B cell (primary cell): ENCODE measurements around the gene NEUROD4. TPM values are rescaled to one million over a fixed set of nuclear protein-coding genes. Genes with fewer than 3 reads are reported as not detected.

Experiments
- ATAC-seq: fragments of 200-7000 bp; cut with Tn5 transposase; one replicate; pipeline ENCODE4 v1.10.0; 2021; ENCODE audit warnings: low read depth, mild to moderate bottlenecking, moderate number of reproducible peaks, moderate library complexity
- CTCF ChIA-PET: fragments of 350-600 bp; sonication (Branson Sonifier 250); formaldehyde crosslinking; loops from one replicate; lab custom pipeline; 2021; ENCODE audit warnings: antibody characterized with exemption, inconsistent platforms; lab: Charles Lee
- POLR2A ChIA-PET: fragments of 350-600 bp; sonication (Branson Sonifier 250); formaldehyde crosslinking; loops from one replicate; lab custom pipeline; 2021; ENCODE audit warnings: antibody characterized with exemption; lab: Charles Lee
- DNase-seq: peaks from one replicate; pipeline ENCODE4 v3.0.0; 2013
- H2AFZ ChIP-seq: 2 replicates; pipeline ENCODE4 v1.6.1; 2012; ENCODE audit warnings: mild to moderate bottlenecking, low read depth, low read length; ENCODE audit not compliant: insufficient read depth, poor library complexity, severe bottlenecking
- H3K27ac ChIP-seq, 2 donors: 1 replicate in 1 of 2; 2 replicates in 1 of 2; pipeline ENCODE4 v1.5.1; 2012 to 2013; ENCODE audit warnings: low read length in 2 of 2, mild to moderate bottlenecking in 2 of 2, moderate library complexity in 1 of 2
- H3K27me3 ChIP-seq, 4 experiments: fragments of 200-600 bp in 1 of 4; sonication (generic) in 1 of 4; replicated peaks in 1 of 4; 1 replicate in 2 of 4; 2 replicates in 2 of 4; pipeline versions ENCODE4 v1.6.1 to v1.7.0; 2013 to 2016; ENCODE audit warnings: low read length in 3 of 4, mild to moderate bottlenecking in 2 of 4, mixed read lengths in 1 of 4, moderate library complexity in 1 of 4; ENCODE audit not compliant: insufficient read depth in 4 of 4, control insufficient read depth in 3 of 4; ENCODE audit errors: control extremely low read depth in 1 of 4
- H3K36me3 ChIP-seq, 2 experiments: replicated peaks in 1 of 2; 1 replicate in 1 of 2; 2 replicates in 1 of 2; pipeline versions ENCODE4 v1.6.1 to v1.7.1; 2013; ENCODE audit warnings: low read length in 1 of 2; ENCODE audit not compliant: insufficient read depth in 2 of 2, control insufficient read depth in 1 of 2; ENCODE audit errors: control extremely low read depth in 1 of 2, extremely low read depth in 1 of 2
- H3K4me1 ChIP-seq, 2 donors: fragments of 200-600 bp in 1 of 2; sonication (generic) in 1 of 2; 1 replicate in 1 of 2; 2 replicates in 1 of 2; pipeline versions ENCODE4 v1.5.1 to v1.6.1; 2013 to 2017; ENCODE audit warnings: low read length in 2 of 2; ENCODE audit not compliant: control insufficient read depth in 2 of 2, insufficient read depth in 2 of 2
- H3K4me2 ChIP-seq: replicated peaks from 2 replicates; pipeline ENCODE3; 2012; ENCODE audit warnings: mild to moderate bottlenecking, low read depth, low read length; ENCODE audit not compliant: poor library complexity, severe bottlenecking
- H3K4me3 ChIP-seq, 5 experiments: fragments of 200-600 bp in 1 of 5; sonication (generic) in 1 of 5; 1 replicate in 3 of 5; 2 replicates in 2 of 5; pipeline versions ENCODE4 v1.5.1 to v1.7.0; 2011 to 2016; ENCODE audit warnings: low read length in 4 of 5, mild to moderate bottlenecking in 4 of 5, low read depth in 2 of 5, control low read depth in 1 of 5, moderate library complexity in 1 of 5; ENCODE audit not compliant: insufficient read depth in 1 of 5; ENCODE audit errors: control extremely low read depth in 1 of 5, extremely low read depth in 1 of 5
- H3K79me2 ChIP-seq: fragments of 200-600 bp; sonication (generic); one replicate; pipeline ENCODE4 v1.6.0; 2016; ENCODE audit warnings: low read length; ENCODE audit not compliant: control insufficient read depth, insufficient read depth
- H3K9ac ChIP-seq: fragments of 200-600 bp; sonication (generic); 2 replicates; pipeline ENCODE4 v1.6.1; 2017; ENCODE audit warnings: mild to moderate bottlenecking, low read length, moderate library complexity
- H3K9me3 ChIP-seq, 3 donors: one replicate each; pipeline versions ENCODE4 v1.6.1 to v1.7.1; 2013; ENCODE audit warnings: low read length in 2 of 3; ENCODE audit not compliant: control insufficient read depth in 2 of 3, insufficient read depth in 1 of 3; ENCODE audit errors: control extremely low read depth in 1 of 3
- H4K20me1 ChIP-seq: 2 replicates; pipeline ENCODE4 v1.6.0; 2012; ENCODE audit warnings: mild to moderate bottlenecking, low read length; ENCODE audit not compliant: insufficient read depth, control insufficient read depth, poor library complexity, severe bottlenecking
- H3K27ac Mint-ChIP-seq: one replicate; pipeline ENCODE4 v1.8.0; 2021; ENCODE audit warnings: mixed read lengths
- H3K27me3 Mint-ChIP-seq: one replicate; pipeline ENCODE4 v1.8.0; 2021; ENCODE audit warnings: mixed read lengths
- H3K4me1 Mint-ChIP-seq: one replicate; pipeline ENCODE4 v1.8.0; 2021; ENCODE audit warnings: mixed read lengths
- H3K4me3 Mint-ChIP-seq: one replicate; pipeline ENCODE4 v1.8.0; 2021; ENCODE audit warnings: mixed read lengths
- H3K9me3 Mint-ChIP-seq: one replicate; pipeline ENCODE4 v1.8.0; 2022; ENCODE audit warnings: mixed read lengths; ENCODE audit not compliant: insufficient read depth
- CTCF ChIP-seq: fragments of 200-600 bp; IDR thresholded peaks from one replicate; pipeline ENCODE4 v1.8.0; 2022; ENCODE audit warnings: antibody characterized with exemption, mild to moderate bottlenecking
- EZH2 ChIP-seq: IDR thresholded peaks from 2 replicates; pipeline ENCODE4 v1.6.1; 2012; ENCODE audit warnings: borderline replicate concordance, low read depth, mild to moderate bottlenecking, moderate library complexity, low read length; ENCODE audit not compliant: insufficient read depth, poor library complexity, severe bottlenecking
- WGBS: methylation state at CpG from one replicate; pipeline ENCODE4 v1.1.5; 2013; ENCODE audit warnings: missing lambda C conversion rate; ENCODE audit not compliant: insufficient coverage; 5-methylcytosine and 5-hydroxymethylcytosine counted together
- intact Hi-C: fragments of 100-400 bp; cut with micrococcal nuclease; formaldehyde crosslinking; loops from one replicate; pipeline ENCODE4 v1.10.0; 2022
- polyA plus RNA-seq: library from polyadenylated mRNA; depleted of rRNA; stranded (reverse); fragments of >200 nt; gene quantifications from 2 replicates; pipeline ENCODE4 v1.2.3, GENCODE V29; 2012
- total RNA-seq, 2 donors: library from RNA; stranded (reverse); fragments of 120-200 nt in 1 of 2; gene quantifications; 1 replicate in 1 of 2; 2 replicates in 1 of 2; pipeline versions ENCODE4 v1.2.3 to v1.2.4, GENCODE V29; 2013 to 2022

The NEUROD4 gene
- total and polyA plus RNA-seq, 2 donors (not counting 1 experiment from before 2014, with no cell fraction given), result not detected

DNA sequence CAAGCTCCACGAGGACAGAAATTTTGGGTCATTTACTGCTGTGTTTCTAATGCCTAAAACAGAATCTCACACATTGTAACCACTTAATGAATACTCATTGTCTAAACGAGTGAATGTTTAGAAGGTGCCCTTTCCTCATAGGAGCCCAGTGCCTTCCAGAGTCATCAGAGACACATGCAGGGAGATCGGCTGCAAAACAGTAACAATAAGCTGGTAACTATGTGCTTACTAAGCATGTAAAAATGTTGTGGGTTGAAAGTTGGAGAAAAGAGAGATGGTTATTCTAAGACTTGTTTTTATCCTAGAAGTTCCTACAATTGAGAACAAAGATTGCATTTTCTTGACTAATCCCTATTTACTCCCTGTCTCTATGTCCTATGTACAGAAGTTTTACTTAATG is 42.6 kb upstream of the NEUROD4 start:
- Histone ChIP-seq H3K27ac (no peak overlapping the region), H3K4me1 (peaks cover 4 to 6% of the 10 kb centered on the region in 2 donors), H3K36me3 (peaks cover 7 to 37% of the 10 kb centered on the region in 2 experiments), H3K9ac (no peak overlapping the region), H3K4me3 (no peak overlapping the region), H3K79me2 (peaks cover 43% of the 10 kb centered on the region), H3K4me2 (no peak overlapping the region), H2AFZ (no peak overlapping the region), H4K20me1 (no peaks in the 10 kb centered on the region), H3K9me3 (no peaks in the 10 kb centered on the region), H3K27me3 (no peaks in the 10 kb centered on the region)
- ATAC-seq (no peak), DNase-seq (no peak)
- no peak overlapping the region for H3K27ac Mint-ChIP-seq
- H3K4me3 Mint-ChIP-seq, result no peak overlapping the region
- peaks cover 36% of the 10 kb centered on the region for H3K4me1 Mint-ChIP-seq
- TF ChIP-seq CTCF, result no peak
- no peak for TF ChIP-seq EZH2
- CTCF ChIA-PET, result interaction anchor here (0.7 to 6.3 kb wide), 2 partner anchors 16 to 20 kb away, joined by 3 to 37 read pairs; no protein-coding TSS in a partner anchor
- POLR2A ChIA-PET, result no interaction called here
- no peaks in the 10 kb centered on the region for H3K27me3 Mint-ChIP-seq
- H3K9me3 Mint-ChIP-seq, result no peaks in the 10 kb centered on the region
- intact Hi-C loops, result no loop called here
- WGBS, result no CpG with 5 or more reads among the region's 3 CpGs

GRCh38 chr12:54977857-54978256 is 41.9 kb upstream of the NEUROD4 start:
- WGBS, result 0% methylated on average over 1 of the region's 5 CpGs
- Histone ChIP-seq H2AFZ (no peak overlapping the region), H3K9me3 (no peaks in the 10 kb centered on the region), H3K4me2 (no peak overlapping the region), H3K9ac (no peak overlapping the region), H3K4me3 (no peak overlapping the region), H3K27ac (no peak overlapping the region), H3K79me2 (peaks cover 50% of the 10 kb centered on the region), H3K36me3 (peaks cover 7 to 31% of the 10 kb centered on the region in 2 experiments), H3K4me1 (peaks cover 6 to 13% of the 10 kb centered on the region in 2 donors), H4K20me1 (no peaks in the 10 kb centered on the region), H3K27me3 (no peaks in the 10 kb centered on the region)
- H3K4me3 Mint-ChIP-seq, result no peak overlapping the region
- ATAC-seq (no peak), DNase-seq (no peak)
- ChIA-PET POLR2A (no interaction called here), CTCF (interaction anchor here (0.7 to 6.3 kb wide), 3 partner anchors 16 to 94 kb away, joined by 3 to 37 read pairs (median 5); no protein-coding TSS in a partner anchor)
- intact Hi-C loops, result no loop called here
- no peak overlapping the region for H3K27ac Mint-ChIP-seq
- no peaks in the 10 kb centered on the region for H3K27me3 Mint-ChIP-seq
- H3K4me1 Mint-ChIP-seq, result peaks cover 43% of the 10 kb centered on the region
- H3K9me3 Mint-ChIP-seq, result no peaks in the 10 kb centered on the region
- TF ChIP-seq CTCF (no peak), EZH2 (no peak)
